HG03039 (cell line): ENCODE results near the gene LRRC4.

Experiments
- ATAC-seq: cut with Tn5 transposase; IDR thresholded peaks from one replicate; pipeline ENCODE4 v1.9.1; 2021; ENCODE audit warnings: mild to moderate bottlenecking, moderate library complexity; ENCODE audit not compliant: unreplicated experiment

Gene LRRC4

DNA sequence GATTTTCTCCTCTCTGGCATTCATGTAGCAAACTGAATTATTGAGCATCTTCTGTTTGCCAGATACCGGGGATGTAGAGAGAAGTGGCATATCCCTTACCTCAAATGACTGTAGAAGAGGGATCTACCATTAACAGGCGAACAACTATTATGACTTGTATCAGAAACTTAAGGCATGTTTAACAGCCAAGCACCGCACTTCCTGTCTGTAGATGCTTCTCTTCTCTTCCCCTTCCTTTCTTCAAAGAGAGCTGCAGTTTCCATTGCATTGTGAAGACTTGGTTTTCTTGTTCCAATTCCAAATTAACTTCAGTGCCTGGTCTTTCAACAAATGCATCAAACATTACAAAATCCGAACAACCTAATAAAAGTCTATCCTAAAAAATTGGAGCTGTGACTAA is 49.3 kb downstream of the LRRC4 start:
- ATAC-seq: no peak

DNA sequence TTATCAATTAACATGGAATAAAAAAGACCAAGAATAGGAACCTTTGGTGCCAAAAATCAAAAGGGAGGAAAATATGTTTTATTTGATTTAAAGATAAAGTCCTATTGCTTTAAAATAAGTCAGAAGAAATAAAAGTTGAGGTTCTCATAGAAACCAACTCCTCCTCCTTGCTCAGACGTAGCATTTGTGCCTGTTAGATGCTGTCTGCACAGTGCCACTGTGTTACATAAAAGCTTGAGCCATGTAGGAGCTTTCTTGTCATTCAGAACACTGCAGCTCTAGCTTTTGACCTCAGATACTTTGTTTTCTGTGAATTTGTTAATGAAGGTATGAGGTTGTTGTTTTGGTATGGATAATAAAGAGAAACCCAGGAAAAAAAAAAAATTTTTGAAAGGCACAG is 50.3 kb downstream of the LRRC4 start:
- no peak for ATAC-seq

DNA sequence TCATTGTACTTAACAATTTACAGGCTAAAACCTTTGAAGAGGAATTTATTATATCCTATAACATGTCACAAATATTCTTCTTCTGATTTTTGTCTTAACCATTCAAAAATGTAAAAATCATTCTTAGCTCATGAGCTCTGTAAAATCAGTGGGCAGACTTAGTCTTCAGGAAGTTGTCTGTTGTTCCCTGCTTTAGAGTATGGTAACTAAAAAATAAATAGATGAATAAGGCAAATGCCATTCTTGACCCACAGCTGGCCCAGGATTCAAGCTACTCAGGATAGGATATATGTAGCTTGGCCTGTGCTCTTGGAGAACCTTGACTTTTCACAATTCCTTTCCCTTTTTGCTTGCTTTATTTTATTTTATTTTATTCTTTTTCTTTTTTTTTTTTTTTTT is 51.5 kb downstream of the LRRC4 start:
- ATAC-seq: no peak

DNA sequence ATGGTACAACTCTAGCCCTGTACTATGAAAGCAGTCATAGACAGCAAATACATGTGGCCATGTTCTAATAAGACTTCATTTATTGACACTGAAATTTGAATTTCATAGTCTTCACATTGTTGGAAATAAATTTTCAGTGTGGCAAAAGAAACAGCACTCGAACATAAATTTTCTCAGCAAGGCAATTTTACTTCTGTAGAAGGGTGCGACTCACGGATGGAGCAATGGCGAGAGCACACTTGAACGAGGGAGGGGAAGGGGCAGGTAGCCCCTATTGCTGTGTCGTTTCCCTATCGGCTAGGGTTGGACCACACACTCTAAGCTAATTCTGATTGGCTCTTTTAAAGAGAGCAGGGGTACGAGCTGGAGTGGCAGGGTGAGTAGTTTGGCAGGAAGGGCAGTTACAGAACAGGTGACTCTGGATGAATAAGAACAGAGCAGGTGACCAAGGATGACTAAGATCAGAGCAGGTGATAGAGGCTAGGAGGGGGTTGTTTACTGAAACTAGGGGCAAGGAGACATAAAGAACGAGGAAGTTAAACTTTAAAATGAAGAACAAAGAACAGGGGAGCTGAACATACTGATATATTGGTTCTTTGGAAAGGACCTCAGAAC is 52.0 kb downstream of the LRRC4 start:
- no peak for ATAC-seq

DNA sequence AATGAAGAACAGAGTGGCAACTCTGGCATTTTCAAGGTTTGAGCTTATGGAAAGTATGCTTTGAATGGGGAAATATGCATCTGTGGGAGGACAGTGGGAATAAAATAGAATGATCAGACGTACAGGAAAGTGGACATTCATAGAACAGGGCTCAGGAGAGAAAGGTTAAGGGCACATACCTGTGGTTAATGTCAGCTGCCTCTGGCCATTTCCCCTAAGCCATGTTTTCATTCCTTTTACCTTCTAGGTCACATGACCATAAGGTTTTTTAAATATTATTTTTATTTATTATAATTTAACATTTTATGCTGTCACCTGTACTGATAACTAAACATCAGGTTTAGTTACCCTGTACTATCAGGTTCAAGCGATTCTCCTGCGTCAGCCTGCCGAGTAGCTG is 52.8 kb downstream of the LRRC4 start:
- no peak for ATAC-seq
